ENCODE data around the gene VWA8.

Gene VWA8

GRCh38 chr13:41960637-41961465 is at the start of gene VWA8:
VWA8 (minus strand) TSS chr13:41961109; CDS start chr13:41961015, 94 bp downstream.
- TF ChIP-seq, protein P1, sequence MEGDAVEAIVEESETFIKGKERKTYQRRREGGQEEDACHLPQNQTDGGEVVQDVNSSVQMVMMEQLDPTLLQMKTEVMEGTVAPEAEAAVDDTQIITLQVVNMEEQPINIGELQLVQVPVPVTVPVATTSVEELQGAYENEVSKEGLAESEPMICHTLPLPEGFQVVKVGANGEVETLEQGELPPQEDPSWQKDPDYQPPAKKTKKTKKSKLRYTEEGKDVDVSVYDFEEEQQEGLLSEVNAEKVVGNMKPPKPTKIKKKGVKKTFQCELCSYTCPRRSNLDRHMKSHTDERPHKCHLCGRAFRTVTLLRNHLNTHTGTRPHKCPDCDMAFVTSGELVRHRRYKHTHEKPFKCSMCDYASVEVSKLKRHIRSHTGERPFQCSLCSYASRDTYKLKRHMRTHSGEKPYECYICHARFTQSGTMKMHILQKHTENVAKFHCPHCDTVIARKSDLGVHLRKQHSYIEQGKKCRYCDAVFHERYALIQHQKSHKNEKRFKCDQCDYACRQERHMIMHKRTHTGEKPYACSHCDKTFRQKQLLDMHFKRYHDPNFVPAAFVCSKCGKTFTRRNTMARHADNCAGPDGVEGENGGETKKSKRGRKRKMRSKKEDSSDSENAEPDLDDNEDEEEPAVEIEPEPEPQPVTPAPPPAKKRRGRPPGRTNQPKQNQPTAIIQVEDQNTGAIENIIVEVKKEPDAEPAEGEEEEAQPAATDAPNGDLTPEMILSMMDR (conservative IDR thresholded peaks at IDR 0.05; ENCODE audit: low read depth, low read length): no peak

GRCh38 chr13:42009057-42009456 is 48.1 kb upstream of the VWA8 start:
- no peak for DNase-seq (ENCODE audit: low read depth)
- H3K4me3 ChIP-seq (ENCODE audit: low read depth, low read length): no peak overlapping the region
- TF ChIP-seq, protein P1 (conservative IDR thresholded peaks at IDR 0.05; ENCODE audit: low read depth, low read length): no peak

More at GRCh38 chr13:41960637-41961465, at the start of gene VWA8:
- peak; percentile 82 for DNase-seq (ENCODE audit: low read depth)
- H3K4me3 ChIP-seq (ENCODE audit: low read depth, low read length): peak within 1 kb of the TSS; percentile 82

- no peak overlapping the region for H3K4me3 ChIP-seq (ENCODE audit: low read depth, low read length)
- peak; percentile 47 for DNase-seq (ENCODE audit: low read depth)
- TF ChIP-seq, protein P1 (conservative IDR thresholded peaks at IDR 0.05; ENCODE audit: low read depth, low read length): no peak
These were observed 46.9 kb upstream of the VWA8 start for GRCh38 chr13:42007844-42008243.

DNA sequence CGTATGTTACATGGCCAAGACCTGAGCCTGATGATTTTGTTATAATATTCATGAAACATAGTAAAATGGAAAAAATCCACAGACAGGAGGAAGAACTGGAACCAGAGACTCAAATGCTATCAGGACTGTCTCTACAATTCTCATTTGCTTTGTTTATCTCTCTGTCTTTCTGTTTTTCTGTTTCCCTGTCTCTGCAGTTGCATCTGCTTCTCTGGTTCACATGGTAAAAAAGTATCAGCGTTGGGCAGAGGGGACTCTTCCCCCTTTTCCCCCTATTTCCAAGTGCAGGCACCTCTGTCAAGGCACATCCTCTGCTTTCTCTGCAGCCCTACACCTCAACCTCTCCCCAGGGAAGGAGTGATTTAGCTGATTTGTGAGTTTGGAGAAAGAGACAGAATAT is 41.2 kb upstream of the VWA8 start:
- TF ChIP-seq, protein P1 (conservative IDR thresholded peaks at IDR 0.05; ENCODE audit: low read depth, low read length): no peak
- H3K4me3 ChIP-seq (ENCODE audit: low read depth, low read length): no peak overlapping the region
- no peak for DNase-seq (ENCODE audit: low read depth)

DNA sequence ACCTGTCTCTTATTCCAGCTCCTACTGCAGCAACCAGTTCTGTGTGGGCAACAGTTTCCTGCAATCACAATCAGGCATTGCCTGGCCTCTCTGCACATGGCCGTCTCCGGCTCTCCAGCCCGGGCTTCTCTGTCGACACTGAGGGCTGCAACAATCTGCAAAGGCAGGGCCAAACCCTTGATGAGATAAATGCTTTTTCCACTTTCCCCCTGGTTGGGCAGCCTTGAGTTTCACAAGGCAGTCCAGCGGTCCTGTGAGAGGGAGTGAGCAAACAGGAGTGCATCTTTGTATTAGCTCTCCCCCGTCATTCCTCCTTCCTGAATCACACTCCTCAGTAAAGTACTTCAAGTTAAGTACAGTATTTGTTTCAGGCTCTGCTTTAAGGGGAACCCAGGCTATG is 40.7 kb upstream of the VWA8 start:
- DNase-seq (ENCODE audit: low read depth): peak; percentile 81
- H3K4me3 ChIP-seq (ENCODE audit: low read depth, low read length): no peak overlapping the region
- TF ChIP-seq, protein P1 (conservative IDR thresholded peaks at IDR 0.05; ENCODE audit: low read depth, low read length): no peak

- H3K4me3 ChIP-seq (ENCODE audit: low read depth, low read length): no peak overlapping the region
- TF ChIP-seq, protein P1 (conservative IDR thresholded peaks at IDR 0.05; ENCODE audit: low read depth, low read length): no peak
- no peak for DNase-seq (ENCODE audit: low read depth)
These were observed 39.9 kb upstream of the VWA8 start for GRCh38 chr13:42000846-42001245.

- DNase-seq (ENCODE audit: low read depth): no peak
- TF ChIP-seq, protein P1 (conservative IDR thresholded peaks at IDR 0.05; ENCODE audit: low read depth, low read length): no peak
- H3K4me3 ChIP-seq (ENCODE audit: low read depth, low read length): no peak overlapping the region
These were observed 36.5 kb upstream of the VWA8 start for GRCh38 chr13:41997396-41997795.

All from choroid plexus epithelial cell (primary cell).